Erythroblast (primary cell): Measurements from ENCODE around the gene OR3A2.

Experiments used
- GATA1 ChIP-seq: IDR thresholded peaks from 2 replicates; pipeline ENCODE4 v1.6.1; 2011; ENCODE audit warnings: low read depth, mild to moderate bottlenecking, control low read depth, low read length, moderate library complexity
- POLR2A ChIP-seq: IDR thresholded peaks from 2 replicates; pipeline ENCODE4 v1.6.1; 2011; ENCODE audit warnings: mild to moderate bottlenecking, low read length

DNA sequence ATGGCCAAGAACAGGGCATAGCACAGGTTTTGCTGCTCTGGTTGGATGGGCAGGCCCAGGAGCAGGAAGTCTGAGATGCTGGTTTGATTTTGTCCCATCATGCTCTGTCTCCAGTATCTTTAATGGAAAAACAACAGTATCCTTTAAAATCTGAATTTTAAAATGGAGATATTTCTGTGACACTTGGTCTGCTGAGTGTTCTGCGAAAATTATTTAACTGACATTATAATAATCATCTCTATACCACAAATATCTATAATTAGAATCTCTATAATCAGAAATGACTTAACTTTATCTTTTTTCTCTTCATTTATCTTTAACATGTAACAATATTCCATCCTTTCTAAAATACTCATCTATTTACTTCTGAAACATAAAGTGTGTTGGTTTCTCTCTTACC is 12.2 kb upstream of the OR3A2 start, which contains the start of gene OR1E1:
- no peak for TF ChIP-seq POLR2A
- TF ChIP-seq GATA1, result no peak
